Heart right ventricle (tissue), 16 donors: ENCODE measurements around the gene MYO1E. TPM values are rescaled to one million over a fixed set of nuclear protein-coding genes. Genes with fewer than 3 reads are reported as not detected.

Source experiments
- ATAC-seq, 8 donors: fragments of 200-7000 bp; cut with Tn5 transposase; one replicate each; pipeline ENCODE4 v1.9.1; 2020; ENCODE audit warnings: mild to moderate bottlenecking in 8 of 8, moderate library complexity in 8 of 8, moderate number of reproducible peaks in 1 of 8
- DNase-seq, 2 donors: peaks; one replicate each; pipeline ENCODE4 v3.0.0-alpha.2; 2020
- H3K27ac ChIP-seq, 10 donors: fragments of 200-600 bp; sonication (generic) in 2 of 10; one replicate each; pipeline versions ENCODE4 v1.5.0 to v1.8.0; 2020 to 2022; ENCODE audit warnings: mild to moderate bottlenecking in 3 of 10
- H3K27me3 ChIP-seq, 7 donors: fragments of 200-600 bp; one replicate each; pipeline ENCODE4 v1.8.0; 2021 to 2022; ENCODE audit warnings: mild to moderate bottlenecking in 2 of 7
- H3K36me3 ChIP-seq, 9 donors: fragments of 200-600 bp; sonication (generic) in 1 of 9; one replicate each; pipeline versions ENCODE4 v1.5.0 to v1.8.0; 2020 to 2022; ENCODE audit warnings: mild to moderate bottlenecking in 2 of 9
- H3K4me1 ChIP-seq, 9 donors: fragments of 200-600 bp; sonication (generic) in 1 of 9; one replicate each; pipeline versions ENCODE4 v1.5.0 to v1.8.0; 2020 to 2022; ENCODE audit warnings: mild to moderate bottlenecking in 4 of 9
- H3K4me3 ChIP-seq, 10 donors: fragments of 200-600 bp; sonication (generic) in 2 of 10; one replicate each; pipeline versions ENCODE4 v1.5.0 to v1.8.0; 2020 to 2022; ENCODE audit warnings: mild to moderate bottlenecking in 7 of 10, moderate library complexity in 2 of 10
- H3K9me3 ChIP-seq, 11 donors: fragments of 200-600 bp in 10 of 11; sonication (generic) in 2 of 11; one replicate each; pipeline versions ENCODE4 v1.5.0 to v1.8.0; 2013 to 2022; ENCODE audit warnings: mild to moderate bottlenecking in 2 of 11, control low read depth in 1 of 11, moderate library complexity in 1 of 11
- CTCF ChIP-seq, 9 donors: fragments of 200-600 bp; sonication (generic) in 2 of 9; IDR thresholded peaks; one replicate each; pipeline versions ENCODE4 v1.5.0 to v1.8.0; 2021 to 2022; ENCODE audit warnings: antibody characterized with exemption in 9 of 9, mild to moderate bottlenecking in 5 of 9, moderate library complexity in 1 of 9
- WGBS, 2 donors: extraction: QIAGEN DNeasy Blood & Tissue Kit; methylation state at CpG; one replicate each; pipeline ENCODE4 v1.1.7; 2013; ENCODE audit warnings: inconsistent platforms in 1 of 2; 5-methylcytosine and 5-hydroxymethylcytosine counted together
- intact Hi-C, 10 donors: fragments of 100-400 bp; cut with DNase I; formaldehyde crosslinking; loops; one replicate each; pipeline versions ENCODE4 v1.11.1 to v1.14.2; 2022
- polyA plus RNA-seq, 2 donors: library from polyadenylated mRNA; stranded (reverse); fragments of 200-250 nt; gene quantifications; one replicate each; pipeline ENCODE4 v1.2.3, GENCODE V29; 2013
- total RNA-seq, 10 donors: library from RNA; stranded (reverse); fragmentation: NEBNext Ultra II Directional in 3 of 10; extraction: Animal tissue kit (Norgen Biotek cat#: 25700) in 3 of 10; gene quantifications; one replicate each; pipeline versions ENCODE4 v1.2.1 to v1.2.4, GENCODE V29; 2021 to 2023
- donor health status: Arrhythmogenic right ventricular cardiomyopathy.
- donor health status: ischemic (EF 13 %, LVEDD 7.1; RV severe dilation, severe dysfunction).
- donor health status: healthy with polysubstance abuse.
- donor health status: DM: no; HTN: yes; CAD: no.
- donor health status: DM: no; HTN: no; CAD: no.
- donor health status: ischemic (EF 25% LVEDD 6.9; RV normal size, moderate dysfunction).
- donor health status: ischemic (EF 25% LVEDD 5.7; RV mildly dilated, moderate dysfunction).
- donor health status: healthy.
- donor health status: DM: yes; HTN: yes; CAD: no.
- donor health status: Ischemic cardiomyopathy.
- donor health status: ischemic (EF 35%, LVEDD 5.7; RV mildly dilated, moderate dysfunction).
- donor health status: nonischemic (EF 11% LVEDD 7.7; RV severe dilation, severe dysfunction).
- donor health status: DM: yes; HTN: yes; CAD: no.
- donor health status: PGD.
- donor health status: ischemic (EF 29% LVEDD 5.4; RV normal size, mild dysfunction).
- donor health status: nonischemic (EF 23%, LVEDD 6.1; RV moderate dilation, normal function).

MYO1E gene
- total and polyA plus RNA-seq, 12 donors: 9.3 to 75.3 (median 27.4) TPM

- WGBS, 2 donors: 85 to 86% methylated on average over 12 of the region's 12 CpGs
- DNase-seq: no peak
- Histone ChIP-seq H3K27me3 (no peaks in the 10 kb centered on the region), H3K9me3 (no peaks in the 10 kb centered on the region), H3K36me3 (no peaks in the 10 kb centered on the region), H3K27ac (no peak overlapping the region), H3K4me1 (peaks cover 0 to 60% (median 37%) of the 10 kb centered on the region in 9 donors), H3K4me3 (no peak overlapping the region)
- ATAC-seq: no peak
- no peak for TF ChIP-seq CTCF (IDR thresholded peaks at IDR 0.05)
- intact Hi-C loops: loop anchor here in 1 of 10 donors (5.0 kb wide), 1 partner anchor 35 kb away; no protein-coding TSS in a partner anchor
Measured at GRCh38 chr15:59346951-59347350, 25.7 kb downstream of the MYO1E start.

DNA sequence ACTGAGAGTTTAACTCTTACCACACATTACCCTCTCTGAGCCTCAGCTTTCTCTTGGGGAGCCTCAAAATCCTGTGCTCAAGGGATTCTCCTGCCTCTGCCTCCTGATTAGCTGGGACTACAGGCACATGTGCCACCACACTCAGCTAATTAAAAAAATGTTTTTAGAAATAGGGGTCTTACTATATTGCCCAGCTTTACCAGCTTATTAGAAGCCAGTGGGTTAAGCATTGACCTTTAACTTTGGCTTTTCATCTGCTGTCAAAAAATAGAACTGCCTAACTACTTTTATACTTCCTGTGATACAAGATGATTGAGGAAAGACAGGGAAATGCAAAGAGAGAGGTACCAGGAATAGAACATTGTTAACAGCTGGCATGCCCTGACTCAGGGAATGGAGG lies 27.3 kb downstream of the MYO1E start:
- TF ChIP-seq CTCF (IDR thresholded peaks at IDR 0.05): no peak
- intact Hi-C loops: loop anchor here in 1 of 10 donors (5.0 kb wide), 1 partner anchor 33 kb away; no protein-coding TSS in a partner anchor

DNA sequence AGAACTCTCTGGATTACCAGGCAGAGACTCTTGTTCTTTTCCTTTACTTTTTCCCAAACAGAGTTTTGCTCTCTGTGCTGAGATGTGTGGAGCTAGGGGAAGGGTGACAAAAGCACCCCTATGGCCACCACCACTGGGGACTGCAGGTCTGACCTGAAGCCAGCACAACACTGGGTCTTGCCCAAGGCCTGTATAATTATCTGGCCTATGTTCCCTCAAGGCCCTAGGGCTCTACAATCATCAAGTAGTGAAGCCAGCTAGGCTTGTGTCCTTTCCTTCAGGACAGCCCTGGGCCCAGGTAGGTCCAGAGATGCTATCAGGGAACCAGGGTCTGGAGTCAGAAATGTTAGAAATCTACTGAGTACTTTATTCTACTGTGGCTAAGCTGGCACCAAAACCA lies 28.4 kb downstream of the MYO1E start:
- H3K4me3 ChIP-seq: no peak overlapping the region
- no peaks in the 10 kb centered on the region for H3K27me3 ChIP-seq
- no peaks in the 10 kb centered on the region for H3K36me3 ChIP-seq
- no peak overlapping the region for H3K27ac ChIP-seq
- ATAC-seq (no peak), DNase-seq (no peak)
- H3K4me1 ChIP-seq: peaks cover 0 to 34% (median 16%) of the 10 kb centered on the region in 9 donors
- intact Hi-C loops: no loop called here
- no peak for TF ChIP-seq CTCF (IDR thresholded peaks at IDR 0.05)
- no peaks in the 10 kb centered on the region for H3K9me3 ChIP-seq

More for the DNA sequence above, 27.3 kb downstream of the MYO1E start:
- Histone ChIP-seq H3K27me3 (no peaks in the 10 kb centered on the region), H3K4me1 (peaks cover 0 to 43% (median 24%) of the 10 kb centered on the region in 9 donors), H3K27ac (no peak overlapping the region), H3K4me3 (no peak overlapping the region), H3K9me3 (no peaks in the 10 kb centered on the region), H3K36me3 (no peaks in the 10 kb centered on the region)
- no peak for ATAC-seq
- no peak for DNase-seq

DNA sequence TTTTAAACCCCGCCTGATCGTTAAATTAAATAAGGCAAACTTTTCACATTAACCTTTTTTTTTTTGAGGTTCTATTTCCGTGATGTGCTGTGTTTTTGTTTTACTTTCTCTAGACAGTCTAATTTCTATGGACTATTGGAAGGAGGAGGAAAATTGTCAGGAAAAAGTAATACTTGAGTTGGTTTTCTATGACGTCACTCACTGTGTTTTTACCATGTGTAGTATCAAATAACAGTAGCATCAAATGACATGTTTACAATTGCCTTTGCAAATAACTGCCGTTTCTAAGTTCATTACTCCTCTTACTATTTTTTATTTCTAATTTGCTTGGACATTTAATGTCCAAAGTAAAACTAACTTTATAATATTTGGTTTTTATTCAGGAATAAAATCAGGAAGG lies 32.3 kb downstream of the MYO1E start:
- TF ChIP-seq CTCF (IDR thresholded peaks at IDR 0.05): no peak
- Histone ChIP-seq H3K36me3 (no peaks in the 10 kb centered on the region), H3K4me3 (no peak overlapping the region), H3K27ac (no peak overlapping the region), H3K27me3 (no peaks in the 10 kb centered on the region), H3K9me3 (peaks cover 0 to 3% (median 0%) of the 10 kb centered on the region in 11 donors), H3K4me1 (peaks cover 0 to 28% (median 7%) of the 10 kb centered on the region in 9 donors)
- intact Hi-C loops: no loop called here
- 91 to 93% methylated on average over 5 of the region's 5 CpGs for WGBS, 2 donors
- ATAC-seq (no peak), DNase-seq (no peak)
